ENCODE results near the gene APBB1IP.

APBB1IP gene

DNA sequence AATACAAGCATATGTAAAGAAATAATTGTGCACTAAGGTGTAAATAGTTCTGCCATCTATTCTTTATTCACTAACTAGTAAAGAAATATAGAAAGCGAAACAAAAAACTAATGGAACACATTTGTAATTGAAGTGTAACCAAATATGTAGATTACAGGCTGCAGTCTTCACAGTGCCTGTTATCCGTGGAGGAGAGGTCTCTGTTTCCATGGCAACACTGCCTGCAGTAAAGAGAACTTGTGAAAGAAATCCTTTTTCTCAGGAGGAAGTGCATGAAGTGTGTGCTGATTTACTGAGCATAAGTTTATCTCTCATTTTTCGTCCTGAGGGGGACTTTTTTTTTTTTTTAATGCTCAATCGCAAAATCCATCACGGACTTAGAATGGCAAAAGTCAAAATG lies 102.5 kb downstream of the APBB1IP start:
- peak; percentile 21 for DNase-seq (ENCODE audit: extremely low spot score)
- TF ChIP-seq L3MBTL2 (conservative IDR thresholded peaks at IDR 0.05) (no peak), SUZ12 (IDR thresholded peaks at IDR 0.05) (no peak), FOXK2 (IDR thresholded peaks at IDR 0.05) (no peak), ZNF384 (IDR thresholded peaks at IDR 0.05) (no peak), NFRKB (IDR thresholded peaks at IDR 0.05) (no peak), FOXM1 (IDR thresholded peaks at IDR 0.05; ENCODE audit: borderline replicate concordance) (no peak), FOXA1 (IDR thresholded peaks at IDR 0.05) (no peak), LEF1 (IDR thresholded peaks at IDR 0.05; ENCODE audit: borderline replicate concordance) (no peak), TARDBP (IDR thresholded peaks at IDR 0.05) (no peak), ARNT (IDR thresholded peaks at IDR 0.05) (no peak), HDGF (IDR thresholded peaks at IDR 0.05; ENCODE audit: borderline replicate concordance) (no peak), ELF4 (IDR thresholded peaks at IDR 0.05) (no peak), SP1 (IDR thresholded peaks at IDR 0.05) (no peak)
- POLR2A ChIA-PET: no interaction called here
- CTCF ChIA-PET: no interaction called here

DNA sequence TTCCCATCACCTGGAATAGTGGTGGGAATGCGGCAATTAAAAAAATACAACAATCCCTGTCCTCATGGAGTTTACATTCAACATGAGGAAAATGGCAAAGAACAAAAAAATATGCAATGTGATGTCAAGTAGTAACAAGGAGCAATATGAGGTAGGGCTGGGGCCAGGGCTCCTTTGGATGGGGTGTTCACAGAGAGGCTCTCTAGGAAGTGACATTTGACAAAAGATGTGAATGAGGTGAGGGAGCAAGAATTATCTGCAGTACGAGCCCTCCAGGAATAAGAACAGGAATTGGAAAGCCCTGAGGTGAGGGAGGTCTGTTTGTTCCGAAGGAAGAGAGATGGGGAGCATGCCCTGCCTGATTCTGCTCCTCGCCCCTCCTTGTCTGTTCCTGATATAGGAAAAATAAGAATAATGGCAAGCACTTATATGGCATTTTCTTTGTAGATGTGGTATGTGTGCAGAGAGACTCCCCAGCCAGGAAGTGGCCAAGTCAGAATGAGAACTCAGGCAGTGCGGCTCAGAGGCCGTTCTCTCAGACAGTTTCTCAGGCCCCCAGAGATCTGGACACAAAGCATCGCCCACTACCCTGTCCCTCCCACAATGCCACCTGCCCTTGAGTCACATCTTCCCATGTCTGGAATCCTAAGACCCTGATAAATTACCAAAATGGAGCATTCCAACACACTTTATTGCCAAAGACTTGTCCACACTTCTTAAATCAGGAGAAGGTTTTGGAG lies 105.6 kb downstream of the APBB1IP start:
- ChIA-PET CTCF (no interaction called here), POLR2A (no interaction called here)
- no peak for DNase-seq (ENCODE audit: extremely low spot score)
- TF ChIP-seq LEF1 (IDR thresholded peaks at IDR 0.05; ENCODE audit: borderline replicate concordance) (no peak), PKNOX1 (IDR thresholded peaks at IDR 0.05) (no peak), HDGF (IDR thresholded peaks at IDR 0.05; ENCODE audit: borderline replicate concordance) (no peak), SUZ12 (IDR thresholded peaks at IDR 0.05) (no peak), NFRKB (IDR thresholded peaks at IDR 0.05) (no peak), FOXA1 (IDR thresholded peaks at IDR 0.05) (no peak), CTBP1 (IDR thresholded peaks at IDR 0.05; ENCODE audit: borderline replicate concordance) (no peak), BHLHE40 (IDR thresholded peaks at IDR 0.05; ENCODE audit: borderline replicate concordance) (no peak), ELF4 (IDR thresholded peaks at IDR 0.05) (no peak), SP1 (IDR thresholded peaks at IDR 0.05) (no peak), FOXK2 (IDR thresholded peaks at IDR 0.05) (no peak)

DNA sequence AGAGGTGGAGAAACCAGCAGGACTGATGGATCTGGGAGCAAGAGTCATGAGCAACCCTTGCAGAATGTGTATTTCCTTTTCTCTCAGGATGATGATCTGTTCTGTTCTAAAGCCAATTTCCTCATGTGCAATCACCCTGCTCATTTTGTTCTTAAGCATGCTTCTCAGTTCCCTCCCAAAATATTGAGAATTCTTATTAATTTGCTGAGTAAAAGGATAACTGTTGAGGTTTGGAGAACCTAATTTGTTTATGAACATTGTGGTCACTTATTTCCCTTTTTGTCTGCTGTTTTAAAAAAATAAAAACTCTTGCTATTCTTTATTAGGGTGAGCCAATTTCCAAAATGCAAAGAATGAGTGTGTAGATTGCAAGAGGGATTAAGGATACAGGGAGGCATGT lies 106.8 kb downstream of the APBB1IP start:
- ChIA-PET CTCF (no interaction called here), POLR2A (no interaction called here)
- no peak for DNase-seq (ENCODE audit: extremely low spot score)
- TF ChIP-seq L3MBTL2 (conservative IDR thresholded peaks at IDR 0.05) (no peak), PKNOX1 (IDR thresholded peaks at IDR 0.05) (no peak), TARDBP (IDR thresholded peaks at IDR 0.05) (no peak), BHLHE40 (IDR thresholded peaks at IDR 0.05; ENCODE audit: borderline replicate concordance) (no peak), FOXA1 (IDR thresholded peaks at IDR 0.05) (no peak), LEF1 (IDR thresholded peaks at IDR 0.05; ENCODE audit: borderline replicate concordance) (no peak), NFRKB (IDR thresholded peaks at IDR 0.05) (no peak), FOXK2 (IDR thresholded peaks at IDR 0.05) (no peak), ARNT (IDR thresholded peaks at IDR 0.05) (no peak)

GRCh38 chr10:26550774-26551526 lies 112.8 kb downstream of the APBB1IP start:
- no peak for TF ChIP-seq NFRKB (IDR thresholded peaks at IDR 0.05)
- no peak for TF ChIP-seq FOXM1 (IDR thresholded peaks at IDR 0.05; ENCODE audit: borderline replicate concordance)
- no peak for TF ChIP-seq FOXK2 (IDR thresholded peaks at IDR 0.05)
- TF ChIP-seq PKNOX1 (IDR thresholded peaks at IDR 0.05): 0 out of 2 replicates have a peak, but pooled peaks have one; percentile 9
- TF ChIP-seq ELF4 (IDR thresholded peaks at IDR 0.05): no peak
- no peak for TF ChIP-seq SUZ12 (IDR thresholded peaks at IDR 0.05)
- no peak for TF ChIP-seq L3MBTL2 (conservative IDR thresholded peaks at IDR 0.05)
- no peak for TF ChIP-seq HDGF (IDR thresholded peaks at IDR 0.05; ENCODE audit: borderline replicate concordance)
- ChIA-PET CTCF (no interaction called here), POLR2A (no interaction called here)
- DNase-seq (ENCODE audit: extremely low spot score): peak; percentile 58

GRCh38 chr10:26554246-26554645 lies 116.1 kb downstream of the APBB1IP start:
- POLR2A ChIA-PET: no interaction called here
- CTCF ChIA-PET: interaction anchor here (0.7 to 5.9 kb wide), 3 partner anchors 17 to 219 kb away, joined by 3 to 42 read pairs (median 4); no protein-coding TSS in a partner anchor
- TF ChIP-seq LEF1 (IDR thresholded peaks at IDR 0.05; ENCODE audit: borderline replicate concordance): no peak
- TF ChIP-seq TARDBP (IDR thresholded peaks at IDR 0.05): no peak
- TF ChIP-seq ZNF384 (IDR thresholded peaks at IDR 0.05): no peak
- no peak for TF ChIP-seq FOXK2 (IDR thresholded peaks at IDR 0.05)
- no peak for TF ChIP-seq SP1 (IDR thresholded peaks at IDR 0.05)
- no peak for TF ChIP-seq FOXM1 (IDR thresholded peaks at IDR 0.05; ENCODE audit: borderline replicate concordance)
- no peak for TF ChIP-seq CTBP1 (IDR thresholded peaks at IDR 0.05; ENCODE audit: borderline replicate concordance)
- no peak for TF ChIP-seq SUZ12 (IDR thresholded peaks at IDR 0.05)
- TF ChIP-seq HDGF (IDR thresholded peaks at IDR 0.05; ENCODE audit: borderline replicate concordance): no peak
- DNase-seq (ENCODE audit: extremely low spot score): no peak
